Adrenal gland (tissue), 12 donors: ENCODE measurements around the gene FBXO8. TPM values are rescaled to one million over a fixed set of nuclear protein-coding genes. Genes with fewer than 3 reads are reported as not detected.

Experiments
- DNase-seq, 7 donors: peaks; one replicate each; pipeline ENCODE4 v3.0.0-alpha.2; 2019 to 2020
- H3K27ac ChIP-seq, 5 donors: fragments of 200-600 bp; sonication (generic) in 4 of 5; 1 replicate in 3 of 5; 2 replicates in 2 of 5; pipeline versions ENCODE4 v1.5.1 to v1.8.0; 2016 to 2020; ENCODE audit warnings: mild to moderate bottlenecking in 1 of 5
- H3K27me3 ChIP-seq: fragments of 200-600 bp; 2 replicates; pipeline ENCODE4 v1.8.0; 2021
- H3K36me3 ChIP-seq, 2 donors: fragments of 200-600 bp; replicated peaks in 1 of 2; 1 replicate in 1 of 2; 2 replicates in 1 of 2; pipeline versions ENCODE4 v1.5.1 to v1.8.0; 2018 to 2022
- H3K4me1 ChIP-seq, 2 donors: fragments of 200-600 bp; replicated peaks in 1 of 2; 1 replicate in 1 of 2; 2 replicates in 1 of 2; pipeline versions ENCODE4 v1.5.1 to v1.8.0; 2018 to 2021
- H3K4me3 ChIP-seq, 4 donors: fragments of 200-600 bp; sonication (generic) in 3 of 4; one replicate each; pipeline ENCODE4 v1.5.1; 2016 to 2018
- H3K9me3 ChIP-seq, 3 donors: fragments of 200-600 bp; sonication (generic) in 1 of 3; replicated peaks in 1 of 3; 1 replicate in 2 of 3; 2 replicates in 1 of 3; pipeline versions ENCODE4 v1.5.1 to v1.8.0; 2016 to 2021
- CTCF ChIP-seq, 6 experiments: fragments of 450-650 bp in 4 of 6; fragments of 200-600 bp in 2 of 6; sonication (generic) in 1 of 6; IDR thresholded peaks; 1 replicate in 5 of 6; 2 replicates in 1 of 6; pipeline versions ENCODE4 v1.5.1 to v1.8.0; 2016 to 2021; ENCODE audit warnings: antibody characterized with exemption in 6 of 6, mild to moderate bottlenecking in 2 of 6, moderate library complexity in 1 of 6
- POLR2A ChIP-seq, 2 donors: fragments of 450-650 bp; IDR thresholded peaks; one replicate each; pipeline ENCODE4 v1.6.1; 2017; ENCODE audit warnings: antibody characterized with exemption in 2 of 2, mild to moderate bottlenecking in 2 of 2, moderate library complexity in 1 of 2
- WGBS, 4 donors: extraction: QIAGEN DNeasy Blood & Tissue Kit in 2 of 4; methylation state at CpG; one replicate each; pipeline versions ENCODE4 v1.1.5 to v1.1.7; 2013 to 2017; 5-methylcytosine and 5-hydroxymethylcytosine counted together
- intact Hi-C, 2 donors: fragments of 100-400 bp; cut with DNase I; formaldehyde crosslinking; loops; one replicate each; pipeline versions ENCODE4 v1.14.1 to v1.15.0; 2022 to 2023
- polyA plus RNA-seq, 3 donors: library from polyadenylated mRNA; stranded (reverse); fragments of 200-250 nt in 2 of 3; fragments of 350-450 nt in 1 of 3; fragmentation: Illumina TruSeq in 1 of 3; extraction: RNeasy Lipid Tissue Mini Kit (QIAGEN cat#74804) in 1 of 3; gene quantifications; one replicate each; pipeline ENCODE4 v1.2.3, GENCODE V29; 2013 to 2014
- total RNA-seq, 9 donors: library from RNA; depleted of rRNA in 4 of 9; stranded (reverse); fragments of >200 nt in 4 of 9; fragments of 120-200 nt in 1 of 9; fragmentation: NEBNext Ultra II Directional in 1 of 9; extraction: Animal tissue kit (Norgen Biotek cat#: 25700) in 1 of 9; gene quantifications; one replicate each; pipeline versions ENCODE4 v1.1.0 to v1.2.4, GENCODE V29; 2013 to 2023
- donor health status: healthy with polysubstance abuse.
- donor health status: Bipolar disorder and iron deficiency.
- donor health status: DM: yes; HTN: yes; CAD: no.
- donor health status: DM: no; HTN: no; CAD: no.
- donor health status: DM: no; HTN: no; CAD: no.
- donor health status: DM: yes; HTN: yes; CAD: no.

FBXO8 gene
- total and polyA plus RNA-seq, 12 donors = 17.9 to 60.9 (median 37.5) TPM

DNA sequence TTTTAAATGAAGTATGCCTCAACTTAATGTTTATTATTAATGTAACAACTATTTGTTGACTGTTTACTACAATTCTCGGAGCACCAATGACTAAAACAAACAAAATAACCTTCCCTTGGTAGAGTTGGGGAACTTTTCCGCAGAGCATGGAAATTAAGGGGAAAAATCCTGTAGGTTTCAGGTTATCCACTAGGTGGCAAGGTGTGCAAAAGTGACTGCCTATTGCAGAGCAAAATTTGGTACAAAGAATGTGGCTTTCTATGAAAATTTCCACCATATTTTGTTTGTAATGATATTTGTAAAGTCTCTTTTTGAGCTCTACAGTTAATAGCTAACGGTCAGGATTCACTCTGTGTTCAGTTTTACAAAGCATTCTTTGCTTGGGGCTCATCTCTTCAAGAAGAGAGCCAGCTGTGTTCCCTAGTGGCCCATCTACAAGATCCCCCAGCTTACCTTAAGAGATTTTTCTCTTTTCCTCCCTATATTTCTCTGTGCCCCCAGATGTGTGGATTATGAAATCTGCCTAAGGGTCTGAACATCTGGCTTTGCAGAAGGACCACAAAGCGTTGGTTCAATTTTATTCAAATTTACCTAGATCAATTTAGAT lies 61.1 kb downstream of the FBXO8 start:
- Histone ChIP-seq H3K4me1 (peaks cover 6 to 10% of the 10 kb centered on the region in 2 donors), H3K36me3 (no peaks in the 10 kb centered on the region), H3K27me3 (no peaks in the 10 kb centered on the region), H3K27ac (no peak overlapping the region), H3K4me3 (no peak overlapping the region), H3K9me3 (no peaks in the 10 kb centered on the region)
- peak in 1 of 7 donors; percentile 28 for DNase-seq
- TF ChIP-seq CTCF (IDR thresholded peaks at IDR 0.05) = peak; percentile 46 to 73 (median 66)
- TF ChIP-seq POLR2A (IDR thresholded peaks at IDR 0.05) = no peak
- intact Hi-C loops = no loop called here
- WGBS, 4 donors = 40 to 43% (median 41%) methylated on average over 4 of the region's 4 CpGs

GRCh38 chr4:174218127-174218790 lies 65.2 kb downstream of the FBXO8 start:
- intact Hi-C loops = loop anchor here in 1 of 2 donors (5.0 kb wide), 1 partner anchor 94 kb away; no protein-coding TSS in a partner anchor
- peak overlapping the region in 2 of 4 donors; percentile 17 to 52 for H3K4me3 ChIP-seq
- DNase-seq = peak in 2 of 7 donors; percentile 22 to 28
- TF ChIP-seq CTCF (IDR thresholded peaks at IDR 0.05) = no peak
- no peak for TF ChIP-seq POLR2A (IDR thresholded peaks at IDR 0.05)
- peaks cover 29% of the 10 kb centered on the region for H3K27me3 ChIP-seq
- peaks cover 9 to 25% of the 10 kb centered on the region in 2 donors for H3K4me1 ChIP-seq
- WGBS, 4 donors = 11 to 13% (median 13%) methylated on average over 19 to 26 of the region's 26 CpGs
- H3K27ac ChIP-seq = no peak overlapping the region
- H3K9me3 ChIP-seq = peaks cover 0 to 6% (median 0%) of the 10 kb centered on the region in 3 donors
- H3K36me3 ChIP-seq = no peaks in the 10 kb centered on the region

- intact Hi-C loops = loop anchor here in 1 of 2 donors (5.0 kb wide), 1 partner anchor 95 kb away; no protein-coding TSS in a partner anchor
- TF ChIP-seq POLR2A (IDR thresholded peaks at IDR 0.05) (no peak), CTCF (IDR thresholded peaks at IDR 0.05) (no peak)
- Histone ChIP-seq H3K9me3 (peaks cover 0 to 6% (median 0%) of the 10 kb centered on the region in 3 donors), H3K27me3 (peaks cover 33% of the 10 kb centered on the region), H3K4me1 (peaks cover 9 to 25% of the 10 kb centered on the region in 2 donors), H3K4me3 (peak overlapping the region in 2 of 4 donors; percentile 17 to 52), H3K27ac (no peak overlapping the region), H3K36me3 (no peaks in the 10 kb centered on the region)
- peak; percentile 38 to 71 (median 43) for DNase-seq
- WGBS, 4 donors = 5 to 10% (median 6%) methylated on average over 26 to 41 of the region's 41 CpGs
Measured at GRCh38 chr4:174217273-174218126, 66.0 kb downstream of the FBXO8 start.
